GM23338 (cell line): ENCODE results near the gene BIN1.

ENCODE experiments used
- CREB1 ChIP-seq: fragments of 250-450 bp; sonication (Bioruptor Pico); IDR thresholded peaks from 2 replicates; pipeline ENCODE4 v1.5.0; 2020; ENCODE audit warnings: low read depth, mild to moderate bottlenecking, moderate library complexity
- CTCF ChIP-seq, 2 experiments: fragments of 200-600 bp in 1 of 2; sonication (generic) in 1 of 2; conservative IDR thresholded peaks; 2 replicates each; pipeline versions ENCODE4 v1.5.1 to v1.6.1; 2016 to 2017; ENCODE audit warnings: antibody characterized with exemption in 2 of 2, low read depth in 2 of 2, mild to moderate bottlenecking in 2 of 2, moderate library complexity in 1 of 2
- EZH2 ChIP-seq: fragments of 200-600 bp; sonication (generic); IDR thresholded peaks from one replicate; pipeline ENCODE4 v1.8.0; 2017; ENCODE audit warnings: antibody characterized with exemption, mild to moderate bottlenecking, low read depth; ENCODE audit not compliant: unreplicated experiment
- EZH2phosphoT487 ChIP-seq: fragments of 200-600 bp; sonication (generic); IDR thresholded peaks from one replicate; pipeline ENCODE4 v1.8.1; 2018; ENCODE audit warnings: antibody characterized with exemption; ENCODE audit not compliant: unreplicated experiment
- JUNB ChIP-seq: IDR thresholded peaks from one replicate; pipeline ENCODE4 v1.6.1; 2016; ENCODE audit warnings: antibody characterized with exemption; ENCODE audit not compliant: unreplicated experiment
- NANOG ChIP-seq: IDR thresholded peaks from 2 replicates; pipeline ENCODE4 v1.6.1; 2016; ENCODE audit warnings: antibody characterized with exemption, borderline replicate concordance
- POLR2AphosphoS5 ChIP-seq: IDR thresholded peaks from 2 replicates; pipeline ENCODE4 v1.6.1; 2016; ENCODE audit warnings: antibody characterized with exemption, low read depth
- ZNF114 ChIP-seq: fragments of 250-450 bp; sonication (Bioruptor Pico); IDR thresholded peaks from 2 replicates; pipeline ENCODE4 v1.5.0; 2020; ENCODE audit warnings: mild to moderate bottlenecking, moderate library complexity
- ZNF331 ChIP-seq: fragments of 250-450 bp; sonication (Bioruptor Pico); IDR thresholded peaks from 2 replicates; pipeline ENCODE4 v1.5.0; 2020; ENCODE audit warnings: low read depth, mild to moderate bottlenecking, moderate library complexity
- TF ChIP-seq, protein P1 (sequence below): IDR thresholded peaks from one replicate; pipeline ENCODE4 v1.6.1; 2018; ENCODE audit warnings: antibody characterized with exemption; ENCODE audit not compliant: unreplicated experiment
- TF ChIP-seq, protein P2 (sequence below): IDR thresholded peaks from 2 replicates; pipeline ENCODE4 v1.6.1; 2016; ENCODE audit warnings: antibody characterized with exemption

DNA sequence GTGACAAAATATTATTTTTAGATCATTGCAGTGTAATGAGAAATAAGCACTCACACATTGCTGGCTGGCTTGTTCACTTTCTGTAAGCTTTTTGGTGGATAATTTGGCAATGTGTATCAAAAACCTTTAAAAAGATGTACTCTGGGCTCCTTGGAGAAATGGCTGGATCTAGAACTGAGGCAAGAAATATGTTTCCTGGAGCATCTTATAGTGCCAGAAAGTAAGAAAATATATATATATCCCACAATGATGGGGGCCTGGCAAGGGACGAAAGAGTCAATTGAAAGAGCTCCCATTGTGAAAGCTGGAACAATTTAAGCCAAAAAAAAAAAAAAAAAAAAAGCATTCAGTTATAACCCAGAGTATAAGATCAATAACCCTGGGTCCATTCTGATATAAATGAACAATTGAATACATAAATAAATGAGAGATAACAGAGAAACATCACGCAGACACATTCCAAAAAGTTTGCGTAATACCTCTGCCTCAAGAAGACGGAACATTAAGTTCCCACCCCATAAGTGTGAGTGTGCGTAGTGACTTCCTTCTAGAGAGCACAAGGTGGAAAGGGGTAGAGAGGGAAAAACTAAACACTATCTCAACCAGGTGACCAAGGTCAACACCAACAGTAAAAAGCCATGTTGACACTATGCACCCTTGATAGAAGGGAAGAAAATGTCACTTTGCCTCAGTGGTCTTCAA lies 77.5 kb downstream of the BIN1 start:
- TF ChIP-seq CTCF (conservative IDR thresholded peaks at IDR 0.05; ENCODE audit: low read depth in 2 of 2), result no peak
- TF ChIP-seq EZH2, result no peak
- TF ChIP-seq POLR2AphosphoS5, result no peak
- TF ChIP-seq, protein P1, sequence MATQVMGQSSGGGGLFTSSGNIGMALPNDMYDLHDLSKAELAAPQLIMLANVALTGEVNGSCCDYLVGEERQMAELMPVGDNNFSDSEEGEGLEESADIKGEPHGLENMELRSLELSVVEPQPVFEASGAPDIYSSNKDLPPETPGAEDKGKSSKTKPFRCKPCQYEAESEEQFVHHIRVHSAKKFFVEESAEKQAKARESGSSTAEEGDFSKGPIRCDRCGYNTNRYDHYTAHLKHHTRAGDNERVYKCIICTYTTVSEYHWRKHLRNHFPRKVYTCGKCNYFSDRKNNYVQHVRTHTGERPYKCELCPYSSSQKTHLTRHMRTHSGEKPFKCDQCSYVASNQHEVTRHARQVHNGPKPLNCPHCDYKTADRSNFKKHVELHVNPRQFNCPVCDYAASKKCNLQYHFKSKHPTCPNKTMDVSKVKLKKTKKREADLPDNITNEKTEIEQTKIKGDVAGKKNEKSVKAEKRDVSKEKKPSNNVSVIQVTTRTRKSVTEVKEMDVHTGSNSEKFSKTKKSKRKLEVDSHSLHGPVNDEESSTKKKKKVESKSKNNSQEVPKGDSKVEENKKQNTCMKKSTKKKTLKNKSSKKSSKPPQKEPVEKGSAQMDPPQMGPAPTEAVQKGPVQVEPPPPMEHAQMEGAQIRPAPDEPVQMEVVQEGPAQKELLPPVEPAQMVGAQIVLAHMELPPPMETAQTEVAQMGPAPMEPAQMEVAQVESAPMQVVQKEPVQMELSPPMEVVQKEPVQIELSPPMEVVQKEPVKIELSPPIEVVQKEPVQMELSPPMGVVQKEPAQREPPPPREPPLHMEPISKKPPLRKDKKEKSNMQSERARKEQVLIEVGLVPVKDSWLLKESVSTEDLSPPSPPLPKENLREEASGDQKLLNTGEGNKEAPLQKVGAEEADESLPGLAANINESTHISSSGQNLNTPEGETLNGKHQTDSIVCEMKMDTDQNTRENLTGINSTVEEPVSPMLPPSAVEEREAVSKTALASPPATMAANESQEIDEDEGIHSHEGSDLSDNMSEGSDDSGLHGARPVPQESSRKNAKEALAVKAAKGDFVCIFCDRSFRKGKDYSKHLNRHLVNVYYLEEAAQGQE, result no peak
- TF ChIP-seq EZH2phosphoT487, result no peak
- TF ChIP-seq ZNF331, result no peak
- no peak for TF ChIP-seq NANOG
- TF ChIP-seq, protein P2, sequence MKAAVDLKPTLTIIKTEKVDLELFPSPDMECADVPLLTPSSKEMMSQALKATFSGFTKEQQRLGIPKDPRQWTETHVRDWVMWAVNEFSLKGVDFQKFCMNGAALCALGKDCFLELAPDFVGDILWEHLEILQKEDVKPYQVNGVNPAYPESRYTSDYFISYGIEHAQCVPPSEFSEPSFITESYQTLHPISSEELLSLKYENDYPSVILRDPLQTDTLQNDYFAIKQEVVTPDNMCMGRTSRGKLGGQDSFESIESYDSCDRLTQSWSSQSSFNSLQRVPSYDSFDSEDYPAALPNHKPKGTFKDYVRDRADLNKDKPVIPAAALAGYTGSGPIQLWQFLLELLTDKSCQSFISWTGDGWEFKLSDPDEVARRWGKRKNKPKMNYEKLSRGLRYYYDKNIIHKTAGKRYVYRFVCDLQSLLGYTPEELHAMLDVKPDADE, result no peak
- TF ChIP-seq ZNF114, result no peak
- TF ChIP-seq JUNB, result no peak
- TF ChIP-seq CREB1 (CRISPR knock-in tag), result no peak
